Measurements from ENCODE around the gene TUBB1. TPM values are rescaled to one million over a fixed set of nuclear protein-coding genes. Genes with fewer than 3 reads are reported as not detected.

Gene TUBB1
- total and polyA plus RNA-seq, 2 donors (not counting 1 experiment from before 2014, with no cell fraction given) = 0.22 to 0.43 TPM

DNA sequence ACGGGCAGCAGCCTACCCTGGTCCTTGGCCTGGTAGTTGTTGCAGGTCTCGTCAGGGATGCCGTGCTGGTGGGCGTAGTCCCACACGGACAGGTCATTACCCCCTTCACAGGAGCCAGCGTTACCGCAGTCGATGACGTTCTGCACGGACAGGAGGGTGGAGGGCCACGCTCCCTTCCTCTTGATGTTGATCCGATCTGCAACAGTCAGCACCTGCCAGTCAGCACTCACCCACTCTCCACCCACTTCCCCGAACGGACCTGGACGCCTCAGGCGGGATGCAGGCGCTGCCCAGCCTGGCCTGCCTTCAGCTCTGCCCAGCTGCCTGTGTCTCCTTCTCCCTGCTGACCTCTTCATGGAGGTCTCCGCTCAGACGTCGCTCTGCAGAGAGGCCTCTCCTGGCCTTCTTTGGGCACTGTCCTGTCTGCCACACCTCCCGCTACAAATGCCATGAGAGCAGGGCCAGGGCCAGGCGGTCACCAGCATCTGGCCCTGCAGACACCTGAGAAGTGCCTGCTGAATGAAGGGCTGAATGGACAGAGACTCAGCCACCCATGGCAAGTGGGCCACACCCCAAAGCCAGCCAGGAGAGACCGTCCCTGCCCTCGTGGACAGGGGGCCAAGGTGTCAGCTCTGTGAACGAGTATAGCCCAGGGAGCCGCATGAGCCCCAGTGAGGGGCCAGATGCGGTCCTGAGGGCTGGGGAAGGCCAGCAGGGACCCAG is 17.6 kb upstream of the TUBB1 start:
- intact Hi-C loops (cut with micrococcal nuclease) = loop anchor here (10.0 kb wide), 2 partner anchors 1317 to 1607 kb away; partner anchors contain the start of gene RBM38
- CTCF ChIA-PET = no interaction called here
- Histone ChIP-seq H3K36me3 (replicated peaks in 1 of 2; ENCODE audit: control extremely low read depth in 1 of 2, control insufficient read depth in 1 of 2, extremely low read depth in 1 of 2, insufficient read depth in 2 of 2, low read length in 1 of 2) (peaks cover 0 to 68% of the 10 kb centered on the region in 2 experiments), H3K27me3 (replicated peaks in 1 of 4; ENCODE audit: control extremely low read depth in 1 of 4, control insufficient read depth in 3 of 4, insufficient read depth in 4 of 4, low read length in 3 of 4) (no peaks in the 10 kb centered on the region), H3K9me3 (ENCODE audit: control extremely low read depth in 1 of 3, control insufficient read depth in 2 of 3, insufficient read depth in 1 of 3, low read length in 2 of 3) (no peaks in the 10 kb centered on the region), H3K79me2 (ENCODE audit: control insufficient read depth, insufficient read depth, low read length) (peaks cover 84% of the 10 kb centered on the region), H2AFZ (ENCODE audit: insufficient read depth, low read depth, low read length, poor library complexity, severe bottlenecking) (no peak overlapping the region), H3K27ac (ENCODE audit: low read length in 2 of 2) (peak overlapping the region; percentile 97), H3K9ac (ENCODE audit: low read length) (no peak overlapping the region), H3K4me1 (ENCODE audit: control insufficient read depth in 2 of 2, insufficient read depth in 2 of 2, low read length in 2 of 2) (peaks cover 34 to 51% of the 10 kb centered on the region in 2 donors), H3K4me2 (replicated peaks; ENCODE audit: low read depth, low read length, poor library complexity, severe bottlenecking) (peak overlapping the region; percentile 86), H4K20me1 (ENCODE audit: control insufficient read depth, insufficient read depth, low read length, poor library complexity, severe bottlenecking) (peaks cover 75% of the 10 kb centered on the region), H3K4me3 (ENCODE audit: control extremely low read depth in 1 of 5, extremely low read depth in 1 of 5, insufficient read depth in 1 of 5, low read depth in 2 of 5, low read length in 4 of 5) (no peak overlapping the region)
- Mint-ChIP-seq H3K9me3 (ENCODE audit: insufficient read depth) (no peaks in the 10 kb centered on the region), H3K4me3 (no peak overlapping the region), H3K4me1 (peaks cover 53% of the 10 kb centered on the region), H3K27ac (peak overlapping the region; percentile 74), H3K27me3 (no peaks in the 10 kb centered on the region)
- no peak for ATAC-seq (ENCODE audit: low read depth)
- TF ChIP-seq, protein P1, sequence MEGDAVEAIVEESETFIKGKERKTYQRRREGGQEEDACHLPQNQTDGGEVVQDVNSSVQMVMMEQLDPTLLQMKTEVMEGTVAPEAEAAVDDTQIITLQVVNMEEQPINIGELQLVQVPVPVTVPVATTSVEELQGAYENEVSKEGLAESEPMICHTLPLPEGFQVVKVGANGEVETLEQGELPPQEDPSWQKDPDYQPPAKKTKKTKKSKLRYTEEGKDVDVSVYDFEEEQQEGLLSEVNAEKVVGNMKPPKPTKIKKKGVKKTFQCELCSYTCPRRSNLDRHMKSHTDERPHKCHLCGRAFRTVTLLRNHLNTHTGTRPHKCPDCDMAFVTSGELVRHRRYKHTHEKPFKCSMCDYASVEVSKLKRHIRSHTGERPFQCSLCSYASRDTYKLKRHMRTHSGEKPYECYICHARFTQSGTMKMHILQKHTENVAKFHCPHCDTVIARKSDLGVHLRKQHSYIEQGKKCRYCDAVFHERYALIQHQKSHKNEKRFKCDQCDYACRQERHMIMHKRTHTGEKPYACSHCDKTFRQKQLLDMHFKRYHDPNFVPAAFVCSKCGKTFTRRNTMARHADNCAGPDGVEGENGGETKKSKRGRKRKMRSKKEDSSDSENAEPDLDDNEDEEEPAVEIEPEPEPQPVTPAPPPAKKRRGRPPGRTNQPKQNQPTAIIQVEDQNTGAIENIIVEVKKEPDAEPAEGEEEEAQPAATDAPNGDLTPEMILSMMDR (IDR thresholded peaks at IDR 0.05) = no peak
- POLR2A ChIA-PET = interaction anchor here (0.6 to 1.3 kb wide), 2 partner anchors 9 to 10 kb away, joined by 3 to 5 read pairs; no protein-coding TSS in a partner anchor
- DNase-seq = no peak
- WGBS (ENCODE audit: insufficient coverage) = 95% methylated on average over 23 of the region's 27 CpGs

DNA sequence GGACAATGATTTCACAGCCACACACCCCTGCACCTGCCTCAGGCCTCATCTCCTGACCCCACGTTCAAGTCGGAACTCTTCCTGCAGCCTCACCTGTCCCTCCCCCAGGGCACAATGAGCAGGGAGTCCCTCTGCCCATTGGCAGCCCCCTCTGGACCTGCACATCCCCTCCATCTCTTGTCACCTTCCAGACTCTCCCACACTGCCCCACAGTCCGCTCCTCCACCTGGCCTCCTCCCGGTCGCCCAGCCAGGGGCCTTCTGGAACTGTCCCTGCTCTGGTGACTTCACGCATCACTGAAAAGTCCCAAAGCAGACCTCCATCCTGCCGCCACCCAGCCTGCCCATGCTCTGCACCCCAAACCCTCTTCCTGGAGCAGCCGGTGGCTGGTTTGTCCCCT is 16.8 kb upstream of the TUBB1 start:
- Histone ChIP-seq H3K27me3 (replicated peaks in 1 of 4; ENCODE audit: control extremely low read depth in 1 of 4, control insufficient read depth in 3 of 4, insufficient read depth in 4 of 4, low read length in 3 of 4) (no peaks in the 10 kb centered on the region), H3K9ac (ENCODE audit: low read length) (no peak overlapping the region), H3K36me3 (replicated peaks in 1 of 2; ENCODE audit: control extremely low read depth in 1 of 2, control insufficient read depth in 1 of 2, extremely low read depth in 1 of 2, insufficient read depth in 2 of 2, low read length in 1 of 2) (peaks cover 0 to 60% of the 10 kb centered on the region in 2 experiments), H3K4me1 (ENCODE audit: control insufficient read depth in 2 of 2, insufficient read depth in 2 of 2, low read length in 2 of 2) (peaks cover 34 to 51% of the 10 kb centered on the region in 2 donors), H3K27ac (ENCODE audit: low read length in 2 of 2) (peak overlapping the region; percentile 97), H4K20me1 (ENCODE audit: control insufficient read depth, insufficient read depth, low read length, poor library complexity, severe bottlenecking) (peaks cover 69% of the 10 kb centered on the region), H3K4me3 (ENCODE audit: control extremely low read depth in 1 of 5, extremely low read depth in 1 of 5, insufficient read depth in 1 of 5, low read depth in 2 of 5, low read length in 4 of 5) (no peak overlapping the region), H3K4me2 (replicated peaks; ENCODE audit: low read depth, low read length, poor library complexity, severe bottlenecking) (peak overlapping the region; percentile 86), H3K9me3 (ENCODE audit: control extremely low read depth in 1 of 3, control insufficient read depth in 2 of 3, insufficient read depth in 1 of 3, low read length in 2 of 3) (no peaks in the 10 kb centered on the region), H3K79me2 (ENCODE audit: control insufficient read depth, insufficient read depth, low read length) (peaks cover 88% of the 10 kb centered on the region), H2AFZ (ENCODE audit: insufficient read depth, low read depth, low read length, poor library complexity, severe bottlenecking) (no peak overlapping the region)
- intact Hi-C loops (cut with micrococcal nuclease) = loop anchor here (10.0 kb wide), 2 partner anchors 1318 to 1608 kb away; partner anchors contain the start of gene RBM38
- H3K4me1 Mint-ChIP-seq = peaks cover 50% of the 10 kb centered on the region
- POLR2A ChIA-PET = interaction anchor here (0.6 kb wide), 1 partner anchor 8 kb away, joined by 5 read pairs; no protein-coding TSS in a partner anchor
- TF ChIP-seq EZH2 (IDR thresholded peaks at IDR 0.05; ENCODE audit: borderline replicate concordance, insufficient read depth, low read depth, low read length, poor library complexity, severe bottlenecking) = no peak
- TF ChIP-seq, protein P1 (IDR thresholded peaks at IDR 0.05) = no peak
- H3K9me3 Mint-ChIP-seq (ENCODE audit: insufficient read depth) = no peaks in the 10 kb centered on the region
- H3K27me3 Mint-ChIP-seq = no peaks in the 10 kb centered on the region
- peak overlapping the region; percentile 96 for H3K4me3 Mint-ChIP-seq
- peak overlapping the region; percentile 99 for H3K27ac Mint-ChIP-seq
- CTCF ChIA-PET = interaction anchor here (1.5 kb wide), 1 partner anchor 30 kb away, joined by 5 read pairs; the partner anchor contains the start of gene ATP5F1E
- 89% methylated on average over 7 of the region's 8 CpGs for WGBS (ENCODE audit: insufficient coverage)
- no peak for DNase-seq
- ATAC-seq (ENCODE audit: low read depth) = no peak
